Measurements from ENCODE around the gene BHLHE40.

BHLHE40 gene

GRCh38 chr3:5009506-5010109 lies 30.4 kb downstream of the BHLHE40 start:
- Histone ChIP-seq H3K4me1 (ENCODE audit: control insufficient read depth, insufficient read depth, low read length) (peaks cover 4% of the 10 kb centered on the region; the same call in 1 of the 2 replicates), H3K9me3 (ENCODE audit: control insufficient read depth, insufficient read depth, low read depth, low read length) (no peaks in the 10 kb centered on the region), H3K27ac (ENCODE audit: extremely low read depth, low read depth, low read length) (no peak overlapping the region; the same call in 1 of the 2 replicates), H3K36me3 (ENCODE audit: control insufficient read depth in 2 of 2, insufficient read depth in 1 of 2, low read length in 2 of 2) (no peaks in the 10 kb centered on the region), H3K4me3 (ENCODE audit: low read depth, low read length) (no peak overlapping the region)
- ChIA-PET CTCF (interaction anchor here (0.6 kb wide), 1 partner anchor 127 kb away, joined by 3 read pairs; no protein-coding TSS in a partner anchor), POLR2A (interaction anchor here (0.8 kb wide), 1 partner anchor 31 kb away, joined by 3 read pairs; the partner anchor contains the start of gene BHLHE40)
- no peak for TF ChIP-seq RBAK (tag by site-specific recombination; IDR thresholded peaks at IDR 0.05)
- TF ChIP-seq, protein P1, sequence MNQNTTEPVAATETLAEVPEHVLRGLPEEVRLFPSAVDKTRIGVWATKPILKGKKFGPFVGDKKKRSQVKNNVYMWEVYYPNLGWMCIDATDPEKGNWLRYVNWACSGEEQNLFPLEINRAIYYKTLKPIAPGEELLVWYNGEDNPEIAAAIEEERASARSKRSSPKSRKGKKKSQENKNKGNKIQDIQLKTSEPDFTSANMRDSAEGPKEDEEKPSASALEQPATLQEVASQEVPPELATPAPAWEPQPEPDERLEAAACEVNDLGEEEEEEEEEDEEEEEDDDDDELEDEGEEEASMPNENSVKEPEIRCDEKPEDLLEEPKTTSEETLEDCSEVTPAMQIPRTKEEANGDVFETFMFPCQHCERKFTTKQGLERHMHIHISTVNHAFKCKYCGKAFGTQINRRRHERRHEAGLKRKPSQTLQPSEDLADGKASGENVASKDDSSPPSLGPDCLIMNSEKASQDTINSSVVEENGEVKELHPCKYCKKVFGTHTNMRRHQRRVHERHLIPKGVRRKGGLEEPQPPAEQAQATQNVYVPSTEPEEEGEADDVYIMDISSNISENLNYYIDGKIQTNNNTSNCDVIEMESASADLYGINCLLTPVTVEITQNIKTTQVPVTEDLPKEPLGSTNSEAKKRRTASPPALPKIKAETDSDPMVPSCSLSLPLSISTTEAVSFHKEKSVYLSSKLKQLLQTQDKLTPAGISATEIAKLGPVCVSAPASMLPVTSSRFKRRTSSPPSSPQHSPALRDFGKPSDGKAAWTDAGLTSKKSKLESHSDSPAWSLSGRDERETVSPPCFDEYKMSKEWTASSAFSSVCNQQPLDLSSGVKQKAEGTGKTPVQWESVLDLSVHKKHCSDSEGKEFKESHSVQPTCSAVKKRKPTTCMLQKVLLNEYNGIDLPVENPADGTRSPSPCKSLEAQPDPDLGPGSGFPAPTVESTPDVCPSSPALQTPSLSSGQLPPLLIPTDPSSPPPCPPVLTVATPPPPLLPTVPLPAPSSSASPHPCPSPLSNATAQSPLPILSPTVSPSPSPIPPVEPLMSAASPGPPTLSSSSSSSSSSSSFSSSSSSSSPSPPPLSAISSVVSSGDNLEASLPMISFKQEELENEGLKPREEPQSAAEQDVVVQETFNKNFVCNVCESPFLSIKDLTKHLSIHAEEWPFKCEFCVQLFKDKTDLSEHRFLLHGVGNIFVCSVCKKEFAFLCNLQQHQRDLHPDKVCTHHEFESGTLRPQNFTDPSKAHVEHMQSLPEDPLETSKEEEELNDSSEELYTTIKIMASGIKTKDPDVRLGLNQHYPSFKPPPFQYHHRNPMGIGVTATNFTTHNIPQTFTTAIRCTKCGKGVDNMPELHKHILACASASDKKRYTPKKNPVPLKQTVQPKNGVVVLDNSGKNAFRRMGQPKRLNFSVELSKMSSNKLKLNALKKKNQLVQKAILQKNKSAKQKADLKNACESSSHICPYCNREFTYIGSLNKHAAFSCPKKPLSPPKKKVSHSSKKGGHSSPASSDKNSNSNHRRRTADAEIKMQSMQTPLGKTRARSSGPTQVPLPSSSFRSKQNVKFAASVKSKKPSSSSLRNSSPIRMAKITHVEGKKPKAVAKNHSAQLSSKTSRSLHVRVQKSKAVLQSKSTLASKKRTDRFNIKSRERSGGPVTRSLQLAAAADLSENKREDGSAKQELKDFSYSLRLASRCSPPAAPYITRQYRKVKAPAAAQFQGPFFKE (tag by site-specific recombination; IDR thresholded peaks at IDR 0.05; ENCODE audit: borderline replicate concordance): no peak
- TF ChIP-seq ZFP69B (tag by site-specific recombination; IDR thresholded peaks at IDR 0.05): no peak
- no peak for TF ChIP-seq CTCF (tag by site-specific recombination; IDR thresholded peaks at IDR 0.05)
- TF ChIP-seq ZNF629 (tag by site-specific recombination; IDR thresholded peaks at IDR 0.05): no peak
- no peak for TF ChIP-seq ZNF677 (tag by site-specific recombination; IDR thresholded peaks at IDR 0.05)
- no peak for TF ChIP-seq ZNF610 (tag by site-specific recombination; IDR thresholded peaks at IDR 0.05; ENCODE audit: borderline replicate concordance)
- TF ChIP-seq ZNF585B (tag by site-specific recombination; IDR thresholded peaks at IDR 0.05): no peak

- Histone ChIP-seq H3K4me3 (ENCODE audit: low read depth, low read length) (no peak overlapping the region), H3K36me3 (ENCODE audit: control insufficient read depth in 2 of 2, insufficient read depth in 1 of 2, low read length in 2 of 2) (no peaks in the 10 kb centered on the region), H3K9me3 (ENCODE audit: control insufficient read depth, insufficient read depth, low read depth, low read length) (no peaks in the 10 kb centered on the region), H3K27ac (ENCODE audit: extremely low read depth, low read depth, low read length) (no peak overlapping the region), H3K4me1 (ENCODE audit: control insufficient read depth, insufficient read depth, low read length) (peaks cover 4% of the 10 kb centered on the region; the same call in 1 of the 2 replicates)
- POLR2A ChIA-PET: no interaction called here
- TF ChIP-seq BCL11B (tag by site-specific recombination; IDR thresholded peaks at IDR 0.05; ENCODE audit: low read depth) (no peak), ZNF121 (tag by site-specific recombination; IDR thresholded peaks at IDR 0.05) (0 out of 2 replicates have a peak, but pooled peaks have one; percentile 35)
- CTCF ChIA-PET: no interaction called here
These were observed 30.9 kb downstream of the BHLHE40 start for GRCh38 chr3:5010140-5010539.

DNA sequence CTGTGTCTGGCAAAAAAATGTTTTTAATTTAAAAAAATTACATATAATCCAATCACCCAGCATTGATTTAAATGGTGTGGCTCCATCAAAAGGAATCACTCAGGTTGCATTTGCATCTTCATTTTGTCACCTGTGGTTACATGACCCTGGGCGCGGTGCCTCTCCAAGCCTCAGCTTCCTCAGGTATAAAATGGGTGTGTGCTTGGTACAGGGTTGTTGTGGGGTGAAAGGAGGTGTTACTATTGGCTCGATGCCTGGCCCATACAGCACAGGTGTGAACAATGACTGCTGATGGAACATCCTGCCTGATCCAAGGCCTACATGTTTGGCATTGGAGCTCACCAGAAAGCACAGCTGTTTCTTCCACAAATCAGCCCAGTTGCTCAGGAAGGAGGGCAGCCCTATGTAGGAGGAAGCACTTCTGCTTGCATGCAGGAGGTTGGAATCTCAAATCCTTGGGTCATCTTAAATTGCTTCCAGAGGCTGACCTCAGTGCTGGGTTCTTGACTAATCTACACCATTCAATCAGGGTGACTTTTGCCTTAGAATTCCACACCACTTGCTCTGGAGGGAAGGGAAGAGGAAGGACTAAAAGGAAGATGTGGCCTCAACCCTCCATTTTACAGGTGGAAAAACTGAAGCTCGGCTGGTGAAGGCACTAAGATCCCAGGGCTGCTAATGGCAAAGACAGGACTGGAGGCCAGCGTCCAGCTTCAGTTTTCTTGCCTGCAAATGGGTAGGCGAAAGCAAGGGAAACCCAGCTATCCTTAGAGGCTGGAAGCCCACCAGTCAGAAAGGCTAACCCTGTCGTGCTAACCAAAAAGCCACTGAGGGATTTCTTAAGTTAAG lies 31.7 kb downstream of the BHLHE40 start:
- POLR2A ChIA-PET: interaction anchor here (1.0 to 3.6 kb wide), 2 partner anchors 25 to 32 kb away, joined by 4 to 27 read pairs; partner anchors contain the start of gene BHLHE40
- Histone ChIP-seq H3K4me1 (ENCODE audit: control insufficient read depth, insufficient read depth, low read length) (peaks cover 4% of the 10 kb centered on the region; the same call in 1 of the 2 replicates), H3K9me3 (ENCODE audit: control insufficient read depth, insufficient read depth, low read depth, low read length) (no peaks in the 10 kb centered on the region), H3K36me3 (ENCODE audit: control insufficient read depth in 2 of 2, insufficient read depth in 1 of 2, low read length in 2 of 2) (no peaks in the 10 kb centered on the region), H3K4me3 (ENCODE audit: low read depth, low read length) (no peak overlapping the region), H3K27ac (ENCODE audit: extremely low read depth, low read depth, low read length) (no peak overlapping the region)
- CTCF ChIA-PET: interaction anchor here (0.8 to 1.1 kb wide), 4 partner anchors 15 to 34 kb away, joined by 3 to 4 read pairs (median 3); no protein-coding TSS in a partner anchor
- TF ChIP-seq MZF1 (tag by site-specific recombination; IDR thresholded peaks at IDR 0.05; ENCODE audit: borderline replicate concordance): no peak
- no peak for TF ChIP-seq ZXDB (tag by site-specific recombination; IDR thresholded peaks at IDR 0.05)
- TF ChIP-seq, protein P2, sequence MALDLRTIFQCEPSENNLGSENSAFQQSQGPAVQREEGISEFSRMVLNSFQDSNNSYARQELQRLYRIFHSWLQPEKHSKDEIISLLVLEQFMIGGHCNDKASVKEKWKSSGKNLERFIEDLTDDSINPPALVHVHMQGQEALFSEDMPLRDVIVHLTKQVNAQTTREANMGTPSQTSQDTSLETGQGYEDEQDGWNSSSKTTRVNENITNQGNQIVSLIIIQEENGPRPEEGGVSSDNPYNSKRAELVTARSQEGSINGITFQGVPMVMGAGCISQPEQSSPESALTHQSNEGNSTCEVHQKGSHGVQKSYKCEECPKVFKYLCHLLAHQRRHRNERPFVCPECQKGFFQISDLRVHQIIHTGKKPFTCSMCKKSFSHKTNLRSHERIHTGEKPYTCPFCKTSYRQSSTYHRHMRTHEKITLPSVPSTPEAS (tag by site-specific recombination; IDR thresholded peaks at IDR 0.05): no peak
- no peak for TF ChIP-seq ZNF214 (tag by site-specific recombination; IDR thresholded peaks at IDR 0.05; ENCODE audit: borderline replicate concordance)
- TF ChIP-seq ZNF350 (tag by site-specific recombination; IDR thresholded peaks at IDR 0.05): no peak
- TF ChIP-seq ZNF555 (tag by site-specific recombination; conservative IDR thresholded peaks at IDR 0.05): no peak
- TF ChIP-seq ZNF155 (tag by site-specific recombination; IDR thresholded peaks at IDR 0.05): no peak
- TF ChIP-seq ZNF660 (tag by site-specific recombination; IDR thresholded peaks at IDR 0.05): no peak
- TF ChIP-seq ZSCAN16 (tag by site-specific recombination; IDR thresholded peaks at IDR 0.05): no peak

All from HEK293 (cell line).